Small intestine (tissue), 7 donors: ENCODE data around the gene RGS19. TPM values are rescaled to one million over a fixed set of nuclear protein-coding genes. Genes with fewer than 3 reads are reported as not detected.

ENCODE experiments used
- DNase-seq, 2 donors: peaks; one replicate each; pipeline versions ENCODE4 v3.0.0 to v3.0.0-alpha.2; 2013
- FAIRE-seq: peaks from 2 replicates; lab custom pipeline; 2012; peaks lifted over from hg19 to GRCh38; lab: Jason Lieb, UNC
- H3K27ac ChIP-seq, 3 donors: one replicate each; pipeline ENCODE4 v1.5.1; 2013; ENCODE audit warnings: low read length in 2 of 3, mild to moderate bottlenecking in 2 of 3, control low read depth in 1 of 3, inconsistent platforms in 1 of 3, low read depth in 1 of 3, moderate library complexity in 1 of 3
- H3K27me3 ChIP-seq, 3 donors: one replicate each; pipeline ENCODE4 v1.6.1; 2013; ENCODE audit warnings: low read length in 3 of 3, inconsistent platforms in 1 of 3; ENCODE audit not compliant: control insufficient read depth in 3 of 3, insufficient read depth in 3 of 3
- H3K36me3 ChIP-seq, 3 donors: one replicate each; pipeline ENCODE4 v1.6.1; 2013; ENCODE audit warnings: low read length in 3 of 3, inconsistent platforms in 1 of 3, low read depth in 1 of 3, mild to moderate bottlenecking in 1 of 3, moderate library complexity in 1 of 3; ENCODE audit not compliant: control insufficient read depth in 3 of 3, insufficient read depth in 2 of 3
- H3K4me1 ChIP-seq, 3 donors: one replicate each; pipeline ENCODE4 v1.6.1; 2013; ENCODE audit warnings: low read length in 2 of 3, inconsistent platforms in 1 of 3, low read depth in 1 of 3, mild to moderate bottlenecking in 1 of 3, moderate library complexity in 1 of 3; ENCODE audit not compliant: control insufficient read depth in 3 of 3, insufficient read depth in 2 of 3
- H3K4me3 ChIP-seq, 3 donors: one replicate each; pipeline ENCODE4 v1.5.1; 2013; ENCODE audit warnings: low read length in 3 of 3, control low read depth in 1 of 3, inconsistent platforms in 1 of 3, low read depth in 1 of 3, mild to moderate bottlenecking in 1 of 3, moderate library complexity in 1 of 3
- H3K9me3 ChIP-seq, 2 donors: one replicate each; pipeline ENCODE4 v1.6.1; 2013; ENCODE audit warnings: low read depth in 1 of 2, low read length in 1 of 2; ENCODE audit not compliant: control insufficient read depth in 2 of 2, insufficient read depth in 1 of 2
- WGBS, 3 donors: extraction: QIAGEN DNeasy Blood & Tissue Kit; methylation state at CpG; one replicate each; pipeline ENCODE4 v1.1.7; 2013; 5-methylcytosine and 5-hydroxymethylcytosine counted together
- polyA plus RNA-seq, 4 donors: library from polyadenylated mRNA; stranded (reverse) in 3 of 4; unstranded in 1 of 4; fragments of 200-250 nt in 3 of 4; fragments of 120-200 nt in 1 of 4; gene quantifications; one replicate each; pipeline versions ENCODE4 v1.2.1 to v1.2.3, GENCODE V29; 2013
- donor health status: healthy with polysubstance abuse.
- donor health status: control.
- donor health status: control.
- donor health status: Bipolar disorder and iron deficiency.
- donor health status: healthy.

RGS19 gene
- polyA plus RNA-seq, 4 donors, result 1.8 to 10.8 (median 6.2) TPM

DNA sequence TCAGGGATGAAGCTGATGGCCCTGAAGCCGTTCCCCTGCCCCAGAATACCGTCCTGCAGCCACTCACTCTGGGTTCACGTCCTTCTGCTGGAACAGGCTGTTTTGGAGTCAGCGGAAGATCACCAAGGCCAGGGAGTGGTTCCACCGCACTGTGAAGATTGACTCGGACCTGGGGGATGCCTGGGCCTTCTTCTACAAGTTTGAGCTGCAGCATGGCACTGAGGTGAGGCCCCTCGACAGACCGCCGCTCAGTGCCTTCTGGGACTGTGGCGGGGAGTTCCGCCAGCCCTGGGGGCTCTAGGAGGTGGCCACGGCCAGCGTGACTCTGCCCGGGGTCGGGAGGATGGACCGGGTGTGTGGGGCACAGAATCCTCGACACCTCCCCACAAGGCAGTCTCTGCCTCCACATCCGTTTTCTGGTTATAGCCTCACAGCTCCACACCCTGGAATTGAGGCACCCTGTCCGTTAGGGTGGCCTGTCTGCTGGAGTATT is 47.5 kb downstream of the RGS19 start:
- FAIRE-seq (no peak), DNase-seq (no peak)
- Histone ChIP-seq H3K36me3 (peaks cover 24 to 92% (median 32%) of the 10 kb centered on the region in 3 donors), H3K9me3 (no peaks in the 10 kb centered on the region), H3K4me3 (no peak overlapping the region), H3K27ac (no peak overlapping the region), H3K27me3 (peaks cover 5 to 39% (median 10%) of the 10 kb centered on the region in 3 donors), H3K4me1 (peaks cover 0 to 20% (median 0%) of the 10 kb centered on the region in 3 donors)
- 95 to 96% (median 95%) methylated on average over 19 of the region's 19 CpGs for WGBS, 3 donors

DNA sequence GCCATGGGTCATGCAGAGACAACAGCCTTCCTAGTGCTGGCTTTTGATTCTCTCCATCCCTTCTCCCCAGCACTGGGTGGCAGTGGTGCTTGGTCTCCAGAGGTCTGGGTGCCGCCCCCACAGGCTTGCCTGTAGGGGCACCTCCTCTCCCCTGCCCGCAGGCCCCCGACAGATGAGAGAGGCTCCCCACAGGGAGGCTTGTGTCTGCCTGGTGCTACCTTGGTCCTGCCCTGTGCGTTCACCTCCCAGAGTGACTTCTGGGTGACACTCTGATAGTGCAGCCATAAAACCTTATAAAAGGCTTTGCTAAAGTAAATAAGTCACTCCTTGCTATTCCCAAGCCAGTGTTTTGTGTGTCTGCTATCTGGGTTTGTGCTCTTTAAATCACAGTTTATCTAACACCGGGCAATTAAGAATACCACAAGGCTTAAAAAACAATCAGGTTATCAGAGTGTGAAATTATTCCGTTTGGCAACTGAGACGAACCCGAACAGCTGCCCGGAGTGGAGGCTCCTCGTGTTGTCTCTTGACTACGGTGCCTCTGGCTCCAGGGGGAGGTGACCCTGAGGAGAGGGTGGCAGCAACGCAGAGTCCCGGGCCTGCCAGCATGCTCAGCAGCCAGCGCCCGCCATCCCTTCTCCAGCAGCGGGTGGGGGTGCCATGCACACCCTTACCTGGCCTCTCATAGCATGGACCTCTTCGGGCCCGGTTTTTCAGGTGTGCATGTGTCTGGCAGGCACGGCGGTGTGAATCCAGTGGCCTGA is 48.8 kb downstream of the RGS19 start:
- H3K36me3 ChIP-seq, result peaks cover 28 to 96% (median 33%) of the 10 kb centered on the region in 3 donors
- peaks cover 0 to 29% (median 5%) of the 10 kb centered on the region in 3 donors for H3K27me3 ChIP-seq
- 14 to 68% (median 40%) methylated on average over 20 of the region's 20 CpGs for WGBS, 3 donors
- no peaks in the 10 kb centered on the region for H3K9me3 ChIP-seq
- H3K27ac ChIP-seq, result no peak overlapping the region
- no peak for FAIRE-seq
- DNase-seq, result peak; percentile 84 to 92
- peaks cover 0 to 14% (median 0%) of the 10 kb centered on the region in 3 donors for H3K4me1 ChIP-seq
- H3K4me3 ChIP-seq, result no peak overlapping the region

DNA sequence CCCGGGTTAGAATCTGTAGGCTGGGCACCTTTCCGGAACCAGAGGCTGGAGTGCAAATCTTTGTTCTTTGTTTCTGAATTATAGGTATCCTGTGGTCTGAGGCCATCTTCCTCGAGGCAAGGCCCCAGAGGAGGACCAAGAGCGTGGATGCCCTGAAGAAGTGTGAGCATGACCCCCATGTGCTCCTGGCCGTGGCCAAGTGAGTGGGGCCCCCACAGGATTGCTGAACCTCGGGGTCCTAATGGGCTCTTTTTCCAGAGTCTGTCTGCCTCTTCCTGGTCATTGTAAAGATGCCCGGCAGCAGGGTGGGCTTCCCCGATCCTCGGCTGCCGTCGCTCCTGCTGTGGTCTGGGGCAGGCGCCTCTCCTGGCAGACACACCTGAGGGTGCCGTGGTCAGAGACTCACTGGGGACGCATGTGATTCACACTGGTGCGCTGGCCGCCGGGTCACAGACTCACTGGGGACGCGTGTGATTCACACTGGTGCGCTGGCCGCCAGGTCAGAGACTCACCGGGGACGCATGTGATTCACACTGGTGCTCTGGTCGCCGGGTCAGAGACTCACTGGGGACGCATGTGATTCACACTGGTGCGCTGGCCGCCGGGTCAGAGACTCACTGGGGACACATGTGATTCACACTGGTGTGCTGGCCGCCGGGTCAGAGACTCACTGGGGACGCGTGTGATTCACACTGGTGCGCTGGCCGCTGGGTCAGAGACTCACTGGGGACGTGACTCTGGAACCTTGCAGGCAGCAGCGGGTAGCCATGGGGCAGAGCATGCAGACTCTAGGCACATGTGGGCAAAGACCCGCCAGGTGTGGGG is 49.8 kb downstream of the RGS19 start:
- 93 to 95% (median 94%) methylated on average over 36 to 38 of the region's 38 CpGs for WGBS, 3 donors
- FAIRE-seq (no peak), DNase-seq (no peak)
- peaks cover 27 to 96% (median 34%) of the 10 kb centered on the region in 3 donors for H3K36me3 ChIP-seq
- H3K27ac ChIP-seq, result no peak overlapping the region
- peaks cover 0 to 17% (median 2%) of the 10 kb centered on the region in 3 donors for H3K4me1 ChIP-seq
- no peak overlapping the region for H3K4me3 ChIP-seq
- H3K27me3 ChIP-seq, result peaks cover 0 to 23% (median 5%) of the 10 kb centered on the region in 3 donors
- no peaks in the 10 kb centered on the region for H3K9me3 ChIP-seq

DNA sequence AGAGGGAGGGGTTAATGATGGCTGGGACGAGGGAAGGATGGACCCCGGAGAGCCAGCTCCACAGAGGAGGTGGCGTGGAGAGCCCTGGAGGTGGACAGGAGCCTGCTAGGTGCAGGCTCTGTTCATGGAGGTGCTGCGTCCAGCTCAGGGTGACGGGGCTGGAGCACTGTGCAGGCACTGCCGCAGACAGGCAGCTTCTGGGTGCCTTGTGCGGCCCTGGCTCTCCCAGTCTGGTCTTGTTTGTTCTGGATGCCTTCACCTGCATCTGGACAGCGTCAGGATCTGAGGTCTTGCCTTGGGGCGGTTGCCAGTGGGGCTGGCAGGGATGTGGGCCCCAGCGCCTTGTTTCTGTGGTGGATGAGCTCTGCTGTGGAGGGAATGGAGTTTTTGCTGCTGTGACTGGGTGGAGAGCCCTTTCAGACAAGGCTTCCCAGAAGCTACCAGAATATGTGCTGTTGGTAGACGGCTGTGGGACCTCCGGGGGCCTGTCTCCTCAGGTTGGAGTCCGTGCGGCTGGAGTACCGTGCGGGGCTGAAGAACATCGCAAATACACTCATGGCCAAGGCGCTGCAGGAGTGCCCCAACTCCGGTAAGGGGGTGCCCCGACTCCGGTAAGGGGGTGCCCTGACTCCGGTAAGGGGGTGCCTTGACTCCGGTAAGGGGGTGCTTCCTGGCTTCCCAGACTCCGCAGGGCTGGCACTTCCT is 51.2 kb downstream of the RGS19 start:
- peaks cover 27 to 94% (median 27%) of the 10 kb centered on the region in 3 donors for H3K36me3 ChIP-seq
- peaks cover 0 to 31% (median 2%) of the 10 kb centered on the region in 3 donors for H3K4me1 ChIP-seq
- H3K9me3 ChIP-seq, result no peaks in the 10 kb centered on the region
- no peak for DNase-seq
- no peak for FAIRE-seq
- no peak overlapping the region for H3K27ac ChIP-seq
- WGBS, 3 donors, result 88 to 97% (median 93%) methylated on average over 24 of the region's 24 CpGs
- no peak overlapping the region for H3K4me3 ChIP-seq
- peaks cover 0 to 16% (median 5%) of the 10 kb centered on the region in 3 donors for H3K27me3 ChIP-seq

DNA sequence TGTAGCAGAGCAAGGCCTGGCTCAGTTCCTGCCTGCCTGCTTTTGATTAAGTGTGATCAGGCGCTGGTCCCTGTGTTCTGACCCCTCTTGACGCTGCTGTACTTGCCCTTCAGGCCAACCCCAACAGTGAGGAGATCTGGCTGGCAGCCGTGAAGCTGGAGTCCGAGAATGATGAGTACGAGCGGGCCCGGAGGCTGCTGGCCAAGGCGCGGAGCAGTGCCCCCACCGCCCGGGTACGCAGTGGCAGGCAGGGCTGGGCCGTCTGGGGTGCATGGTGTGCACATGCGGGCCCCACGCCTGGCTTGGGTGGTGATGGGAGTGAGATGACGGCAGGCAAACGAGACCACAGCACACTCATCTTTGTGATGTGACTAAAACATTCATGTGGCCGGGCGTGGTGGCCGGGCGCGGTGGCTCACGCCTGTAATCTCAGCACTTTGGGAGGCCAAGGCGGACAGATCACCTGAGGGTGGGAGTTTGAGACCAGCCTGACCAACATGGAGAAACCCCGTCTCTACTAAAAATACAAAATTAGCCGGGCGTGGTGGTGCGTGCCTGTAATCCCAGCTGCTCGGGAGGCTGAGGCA is 53.4 kb downstream of the RGS19 start:
- WGBS, 3 donors, result 93 to 96% (median 95%) methylated on average over 23 to 29 of the region's 29 CpGs
- H3K27ac ChIP-seq, result no peak overlapping the region
- peaks cover 0 to 35% (median 2%) of the 10 kb centered on the region in 3 donors for H3K4me1 ChIP-seq
- H3K36me3 ChIP-seq, result peaks cover 19 to 96% (median 22%) of the 10 kb centered on the region in 3 donors
- H3K27me3 ChIP-seq, result peaks cover 0 to 14% (median 0%) of the 10 kb centered on the region in 3 donors
- DNase-seq (no peak), FAIRE-seq (no peak)
- H3K9me3 ChIP-seq, result no peaks in the 10 kb centered on the region
- H3K4me3 ChIP-seq, result no peak overlapping the region

DNA sequence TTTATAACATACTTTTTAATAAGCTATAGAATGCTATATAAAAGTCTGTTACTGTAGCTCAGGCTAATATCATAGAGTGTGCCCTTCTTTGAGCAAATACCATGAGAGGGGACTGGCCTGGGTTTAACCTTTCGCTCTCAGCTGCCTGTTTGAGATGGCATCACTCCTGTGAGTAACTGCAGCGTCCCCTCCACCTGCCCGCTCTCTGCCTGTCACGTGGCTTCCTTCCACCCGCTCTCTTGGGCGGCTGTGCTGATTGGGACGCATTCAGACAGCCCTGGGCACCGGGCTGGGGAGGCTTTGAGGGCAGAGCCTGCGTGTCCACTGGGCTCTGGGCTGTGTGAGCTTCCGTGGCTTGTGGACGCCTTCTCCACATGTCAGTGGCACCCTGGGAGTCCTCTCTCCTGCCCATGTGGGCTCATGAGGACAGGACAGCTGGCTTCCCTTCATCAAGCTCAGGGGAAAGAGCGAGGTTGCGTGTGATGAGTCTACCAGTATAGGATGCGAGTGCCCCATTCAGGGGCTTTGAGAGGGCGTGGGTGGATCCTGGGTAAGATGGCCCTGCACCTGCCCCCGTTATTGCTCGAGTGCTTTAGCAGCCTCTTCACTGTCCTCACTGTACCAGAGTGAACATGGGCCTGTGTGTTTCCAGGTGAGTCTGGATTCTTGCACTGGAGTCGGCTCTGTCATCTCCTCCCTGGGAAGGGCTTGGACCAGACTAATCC is 54.1 kb downstream of the RGS19 start:
- H3K27me3 ChIP-seq, result peaks cover 0 to 14% (median 0%) of the 10 kb centered on the region in 3 donors
- no peak for DNase-seq
- FAIRE-seq, result no peak
- 90 to 96% (median 93%) methylated on average over 18 of the region's 18 CpGs for WGBS, 3 donors
- no peak overlapping the region for H3K4me3 ChIP-seq
- peaks cover 0 to 29% (median 2%) of the 10 kb centered on the region in 3 donors for H3K4me1 ChIP-seq
- no peak overlapping the region for H3K27ac ChIP-seq
- H3K9me3 ChIP-seq, result no peaks in the 10 kb centered on the region
- H3K36me3 ChIP-seq, result peaks cover 19 to 97% (median 21%) of the 10 kb centered on the region in 3 donors

DNA sequence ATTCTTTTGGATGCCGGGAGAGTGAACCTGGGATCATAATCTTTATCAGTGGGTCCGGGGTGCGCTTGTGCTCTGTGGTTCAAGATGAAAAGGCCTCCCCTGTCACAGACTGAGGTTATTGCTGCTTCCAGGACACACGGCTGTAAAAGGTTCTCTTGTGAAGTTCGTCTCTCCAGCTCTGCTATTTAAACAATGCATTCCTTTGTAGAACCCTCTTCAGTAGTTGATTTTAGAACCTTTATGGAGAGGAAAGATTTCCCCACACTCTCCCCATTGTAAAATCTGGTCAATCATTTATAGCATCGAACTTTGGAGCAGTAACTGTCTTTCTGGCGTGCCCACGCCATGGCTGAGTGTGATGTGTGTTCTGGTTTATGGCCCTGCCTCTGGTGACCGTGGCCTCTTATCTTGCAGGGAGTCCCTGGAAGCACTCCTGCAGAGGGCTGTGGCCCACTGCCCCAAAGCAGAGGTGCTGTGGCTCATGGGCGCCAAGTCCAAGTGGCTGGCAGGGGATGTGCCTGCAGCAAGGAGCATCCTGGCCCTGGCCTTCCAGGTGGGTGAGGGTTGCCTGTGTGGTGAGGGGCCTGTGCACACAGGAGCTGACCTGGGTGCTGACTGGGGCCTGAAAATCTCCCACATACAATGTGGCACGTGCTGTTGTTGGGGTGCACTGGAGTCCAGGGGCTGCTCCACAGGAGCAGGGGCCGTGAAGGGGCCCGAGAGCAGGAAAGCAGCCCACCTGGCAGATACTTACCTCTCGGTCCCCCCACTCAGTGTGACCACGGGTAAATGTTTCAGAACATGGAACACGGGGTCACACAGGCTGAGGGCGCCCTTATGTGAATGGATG is 55.0 kb downstream of the RGS19 start:
- H3K36me3 ChIP-seq, result peaks cover 16 to 96% (median 23%) of the 10 kb centered on the region in 3 donors
- no peak for FAIRE-seq
- no peak overlapping the region for H3K4me3 ChIP-seq
- H3K9me3 ChIP-seq, result no peaks in the 10 kb centered on the region
- H3K27ac ChIP-seq, result no peak overlapping the region
- peaks cover 0 to 25% (median 2%) of the 10 kb centered on the region in 3 donors for H3K4me1 ChIP-seq
- peak; percentile 86 to 93 for DNase-seq
- peaks cover 0 to 14% (median 0%) of the 10 kb centered on the region in 3 donors for H3K27me3 ChIP-seq
- 40 to 73% (median 59%) methylated on average over 17 of the region's 17 CpGs for WGBS, 3 donors
